HepG2 (cell line): ENCODE results near the gene MMP24OS. TPM values are rescaled to one million over a fixed set of nuclear protein-coding genes. Genes with fewer than 3 reads are reported as not detected.
A peak's percentile ranks its signal among the peaks of the same experiment; 100 is the strongest.

Source experiments
- BCL6 ChIP-seq: IDR thresholded peaks from 2 replicates; pipeline ENCODE4 v1.6.1; 2016; ENCODE audit warnings: missing genetic modification reagents, missing compliant biosample characterization
- ELF3 ChIP-seq: IDR thresholded peaks from 2 replicates; pipeline ENCODE4 v1.6.1; 2016; ENCODE audit warnings: missing genetic modification reagents, missing compliant biosample characterization
- HNRNPUL1 ChIP-seq: fragments of 200-400 bp; formaldehyde crosslinking; IDR thresholded peaks from 2 replicates; pipeline ENCODE4 v1.6.1; 2017; ENCODE audit warnings: low read depth, mild to moderate bottlenecking, low read length, moderate library complexity
- MXD4 ChIP-seq: IDR thresholded peaks from 2 replicates; pipeline ENCODE4 v1.6.1; 2016; ENCODE audit warnings: mild to moderate bottlenecking, missing biosample characterization, missing genetic modification reagents
- NBN ChIP-seq: fragments of 450-650 bp; conservative IDR thresholded peaks from 2 replicates; pipeline ENCODE4 v1.6.1; 2017
- PAWR ChIP-seq: sonication (generic); formaldehyde crosslinking; IDR thresholded peaks from 2 replicates; pipeline ENCODE4 v1.4.0; 2020; ENCODE audit warnings: missing genetic modification reagents, mild to moderate bottlenecking, borderline replicate concordance
- PCBP1 ChIP-seq: fragments of 200-400 bp; formaldehyde crosslinking; IDR thresholded peaks from 2 replicates; pipeline ENCODE4 v1.6.1; 2017; ENCODE audit warnings: mild to moderate bottlenecking, low read depth, low read length, borderline replicate concordance
- RARA ChIP-seq: IDR thresholded peaks from 2 replicates; pipeline ENCODE4 v1.6.1; 2016; ENCODE audit warnings: missing genetic modification reagents, missing compliant biosample characterization
- SAFB2 ChIP-seq: sonication (generic); formaldehyde crosslinking; IDR thresholded peaks from 2 replicates; pipeline ENCODE4 v1.5.1; 2020; ENCODE audit warnings: missing genetic modification reagents, low read depth, mild to moderate bottlenecking, borderline replicate concordance
- SRSF9 ChIP-seq: fragments of 200-400 bp; formaldehyde crosslinking; IDR thresholded peaks from 2 replicates; pipeline ENCODE4 v1.6.1; 2018; ENCODE audit warnings: borderline replicate concordance, mild to moderate bottlenecking, low read depth, low read length; ENCODE audit not compliant: insufficient read depth, poor library complexity, severe bottlenecking
- TSC22D2 ChIP-seq: sonication (generic); formaldehyde crosslinking; IDR thresholded peaks from 2 replicates; pipeline ENCODE4 v1.5.1; 2020; ENCODE audit warnings: missing genetic modification reagents, mild to moderate bottlenecking, borderline replicate concordance
- YEATS4 ChIP-seq: sonication (generic); formaldehyde crosslinking; IDR thresholded peaks from 2 replicates; pipeline ENCODE4 v1.4.0; 2020; ENCODE audit warnings: missing genetic modification reagents, borderline replicate concordance
- YY1 ChIP-seq: IDR thresholded peaks from 2 replicates; pipeline ENCODE4 v1.6.1; 2011; ENCODE audit warnings: low read length, low read depth, moderate library complexity, mild to moderate bottlenecking; ENCODE audit not compliant: insufficient read depth, insufficient replicate concordance
- ZBTB21 ChIP-seq: sonication (generic); formaldehyde crosslinking; IDR thresholded peaks from 2 replicates; pipeline ENCODE4 v1.4.0; 2020; ENCODE audit warnings: missing genetic modification reagents
- ZBTB7A ChIP-seq: sonication (generic); formaldehyde crosslinking; IDR thresholded peaks from 2 replicates; pipeline ENCODE4 v1.8.0; 2022; ENCODE audit warnings: mild to moderate bottlenecking, missing genetic modification reagents
- ZNF530 ChIP-seq: sonication (generic); formaldehyde crosslinking; IDR thresholded peaks from 2 replicates; pipeline ENCODE4 v1.5.0; 2020; ENCODE audit warnings: low read depth, mild to moderate bottlenecking, missing genetic modification reagents
- polyA plus RNA-seq, 8 experiments: library from polyadenylated mRNA; depleted of rRNA in 3 of 8; stranded (reverse) in 7 of 8; unstranded in 1 of 8; fragments of >200 nt; fragmentation: Illumina TruSeq in 4 of 8; extraction: Trizol in 4 of 8; gene quantifications; 2 replicates each; pipeline versions ENCODE4 v1.2.1 to v1.2.3, GENCODE V29; 2011 to 2016; ENCODE audit warnings: low read depth in 4 of 8, missing spikeins in 1 of 8, mixed read lengths in 1 of 8; ENCODE audit not compliant: insufficient read depth in 1 of 8
- total RNA-seq, 5 experiments: library from RNA; depleted of rRNA; stranded (reverse); fragments of >200 nt; fragmentation: Illumina TruSeq; extraction: Trizol; gene quantifications; 2 replicates each; pipeline ENCODE4 v1.2.3, GENCODE V29; 2016; ENCODE audit warnings: low read depth in 1 of 5
- TF ChIP-seq, protein P1 (sequence below): sonication (generic); formaldehyde crosslinking; IDR thresholded peaks from 2 replicates; pipeline ENCODE4 v1.9.0; 2022; ENCODE audit warnings: low read depth, missing genetic modification reagents
- TF ChIP-seq, protein P2 (sequence below): sonication (generic); formaldehyde crosslinking; IDR thresholded peaks from 2 replicates; pipeline ENCODE4 v1.5.1; 2020; ENCODE audit warnings: mild to moderate bottlenecking, missing genetic modification reagents, moderate library complexity
- TF ChIP-seq, protein P3 (sequence below): sonication (generic); formaldehyde crosslinking; IDR thresholded peaks from 2 replicates; pipeline ENCODE4 v1.8.1; 2023; ENCODE audit warnings: mild to moderate bottlenecking, missing genetic modification reagents
- TF ChIP-seq, protein P4 (sequence below): sonication (generic); formaldehyde crosslinking; IDR thresholded peaks from 2 replicates; pipeline ENCODE4 v1.5.0; 2020; ENCODE audit warnings: mild to moderate bottlenecking, missing genetic modification reagents
- TF ChIP-seq, protein P5 (sequence below): sonication (generic); formaldehyde crosslinking; IDR thresholded peaks from 2 replicates; pipeline ENCODE4 v1.4.0; 2020; ENCODE audit warnings: missing genetic modification reagents; ENCODE audit errors: not compliant biosample characterization

Gene MMP24OS
- total and polyA plus RNA-seq, 2 of the 13 experiments (the other 11 are each of a cell fraction or from before 2014, with no cell fraction given), result 6.0 to 8.5 TPM

DNA sequence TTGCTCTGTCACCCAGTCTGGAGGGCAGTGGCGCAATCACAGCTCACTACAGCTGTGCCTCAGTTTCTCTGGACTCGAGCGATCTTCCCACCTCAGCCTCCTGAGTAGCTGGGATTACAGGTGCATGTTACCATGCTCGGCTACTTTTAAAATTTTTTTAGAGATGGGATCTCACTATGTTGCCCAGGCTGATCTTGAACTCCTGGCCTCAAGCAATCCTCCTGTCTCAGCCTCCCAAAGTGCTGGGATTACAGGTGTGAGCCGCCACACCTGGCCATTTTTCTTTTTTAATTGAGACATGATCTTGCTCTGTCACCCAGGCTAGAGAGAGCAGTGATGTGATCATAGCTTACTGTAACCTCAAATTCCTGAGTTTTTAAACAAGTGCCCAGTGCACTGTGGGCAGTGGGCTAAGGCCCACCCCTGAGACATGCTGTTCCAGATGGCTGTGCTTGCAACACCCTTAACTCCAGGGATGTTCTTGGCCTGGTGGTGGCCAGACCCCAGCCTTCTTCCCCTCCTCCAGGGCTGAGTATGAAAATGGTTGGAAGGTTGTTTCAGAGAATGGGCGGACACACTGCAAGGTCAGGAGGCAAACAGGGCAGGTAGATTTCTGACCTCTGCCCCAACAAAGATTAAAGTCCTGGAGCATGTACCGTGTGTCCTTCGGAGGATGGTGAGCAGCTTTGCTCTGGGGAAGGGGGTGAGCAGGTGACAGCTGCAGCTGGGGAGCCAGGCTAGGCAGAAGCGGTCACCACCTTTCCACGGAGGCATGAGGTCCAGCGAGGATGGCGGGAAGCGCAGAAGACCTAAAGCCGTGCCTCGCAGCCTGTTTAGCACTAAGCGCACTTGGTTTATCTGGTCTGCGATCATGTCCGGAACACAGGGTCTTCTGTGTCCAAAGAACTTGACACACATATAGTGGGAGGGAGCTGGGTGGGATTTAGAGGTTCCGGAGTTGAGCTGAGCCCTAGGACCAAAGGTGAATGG lies 15.7 kb upstream of the MMP24OS start (continued):
- no peak for TF ChIP-seq TSC22D2
- TF ChIP-seq, protein P1, sequence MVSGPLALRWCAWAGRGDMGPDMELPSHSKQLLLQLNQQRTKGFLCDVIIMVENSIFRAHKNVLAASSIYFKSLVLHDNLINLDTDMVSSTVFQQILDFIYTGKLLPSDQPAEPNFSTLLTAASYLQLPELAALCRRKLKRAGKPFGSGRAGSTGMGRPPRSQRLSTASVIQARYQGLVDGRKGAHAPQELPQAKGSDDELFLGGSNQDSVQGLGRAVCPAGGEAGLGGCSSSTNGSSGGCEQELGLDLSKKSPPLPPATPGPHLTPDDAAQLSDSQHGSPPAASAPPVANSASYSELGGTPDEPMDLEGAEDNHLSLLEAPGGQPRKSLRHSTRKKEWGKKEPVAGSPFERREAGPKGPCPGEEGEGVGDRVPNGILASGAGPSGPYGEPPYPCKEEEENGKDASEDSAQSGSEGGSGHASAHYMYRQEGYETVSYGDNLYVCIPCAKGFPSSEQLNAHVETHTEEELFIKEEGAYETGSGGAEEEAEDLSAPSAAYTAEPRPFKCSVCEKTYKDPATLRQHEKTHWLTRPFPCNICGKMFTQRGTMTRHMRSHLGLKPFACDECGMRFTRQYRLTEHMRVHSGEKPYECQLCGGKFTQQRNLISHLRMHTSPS, result no peak
- TF ChIP-seq ZBTB7A (CRISPR knock-in tag), result peak; percentile 36; the same call in 1 of the 2 replicates
- no peak for TF ChIP-seq PCBP1
- TF ChIP-seq, protein P2, sequence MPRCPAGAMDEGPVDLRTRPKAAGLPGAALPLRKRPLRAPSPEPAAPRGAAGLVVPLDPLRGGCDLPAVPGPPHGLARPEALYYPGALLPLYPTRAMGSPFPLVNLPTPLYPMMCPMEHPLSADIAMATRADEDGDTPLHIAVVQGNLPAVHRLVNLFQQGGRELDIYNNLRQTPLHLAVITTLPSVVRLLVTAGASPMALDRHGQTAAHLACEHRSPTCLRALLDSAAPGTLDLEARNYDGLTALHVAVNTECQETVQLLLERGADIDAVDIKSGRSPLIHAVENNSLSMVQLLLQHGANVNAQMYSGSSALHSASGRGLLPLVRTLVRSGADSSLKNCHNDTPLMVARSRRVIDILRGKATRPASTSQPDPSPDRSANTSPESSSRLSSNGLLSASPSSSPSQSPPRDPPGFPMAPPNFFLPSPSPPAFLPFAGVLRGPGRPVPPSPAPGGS, result no peak; the same call in none of the 2 replicates
- TF ChIP-seq RARA, result peak; percentile 34
- TF ChIP-seq ZNF530 (CRISPR knock-in tag), result no peak
- TF ChIP-seq PAWR, result no peak
- TF ChIP-seq, protein P3, sequence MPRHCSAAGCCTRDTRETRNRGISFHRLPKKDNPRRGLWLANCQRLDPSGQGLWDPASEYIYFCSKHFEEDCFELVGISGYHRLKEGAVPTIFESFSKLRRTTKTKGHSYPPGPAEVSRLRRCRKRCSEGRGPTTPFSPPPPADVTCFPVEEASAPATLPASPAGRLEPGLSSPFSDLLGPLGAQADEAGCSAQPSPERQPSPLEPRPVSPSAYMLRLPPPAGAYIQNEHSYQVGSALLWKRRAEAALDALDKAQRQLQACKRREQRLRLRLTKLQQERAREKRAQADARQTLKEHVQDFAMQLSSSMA, result no peak
- TF ChIP-seq ZBTB21 (CRISPR knock-in tag), result no peak
- no peak for TF ChIP-seq NBN
- TF ChIP-seq SRSF9, result no peak
- TF ChIP-seq YEATS4 (CRISPR knock-in tag), result no peak
- TF ChIP-seq, protein P4, sequence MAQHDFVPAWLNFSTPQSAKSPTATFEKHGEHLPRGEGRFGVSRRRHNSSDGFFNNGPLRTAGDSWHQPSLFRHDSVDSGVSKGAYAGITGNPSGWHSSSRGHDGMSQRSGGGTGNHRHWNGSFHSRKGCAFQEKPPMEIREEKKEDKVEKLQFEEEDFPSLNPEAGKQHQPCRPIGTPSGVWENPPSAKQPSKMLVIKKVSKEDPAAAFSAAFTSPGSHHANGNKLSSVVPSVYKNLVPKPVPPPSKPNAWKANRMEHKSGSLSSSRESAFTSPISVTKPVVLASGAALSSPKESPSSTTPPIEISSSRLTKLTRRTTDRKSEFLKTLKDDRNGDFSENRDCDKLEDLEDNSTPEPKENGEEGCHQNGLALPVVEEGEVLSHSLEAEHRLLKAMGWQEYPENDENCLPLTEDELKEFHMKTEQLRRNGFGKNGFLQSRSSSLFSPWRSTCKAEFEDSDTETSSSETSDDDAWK (CRISPR knock-in tag), result no peak
- no peak for TF ChIP-seq MXD4
- TF ChIP-seq, protein P5, sequence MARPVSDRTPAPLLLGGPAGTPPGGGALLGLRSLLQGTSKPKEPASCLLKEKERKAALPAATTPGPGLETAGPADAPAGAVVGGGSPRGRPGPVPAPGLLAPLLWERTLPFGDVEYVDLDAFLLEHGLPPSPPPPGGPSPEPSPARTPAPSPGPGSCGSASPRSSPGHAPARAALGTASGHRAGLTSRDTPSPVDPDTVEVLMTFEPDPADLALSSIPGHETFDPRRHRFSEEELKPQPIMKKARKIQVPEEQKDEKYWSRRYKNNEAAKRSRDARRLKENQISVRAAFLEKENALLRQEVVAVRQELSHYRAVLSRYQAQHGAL (CRISPR knock-in tag), result no peak
- no peak for TF ChIP-seq SAFB2
- no peak for TF ChIP-seq HNRNPUL1
- no peak for TF ChIP-seq YY1
- TF ChIP-seq BCL6 (CRISPR knock-in tag), result peak; percentile 12; the same call in 1 of the 2 replicates
- TF ChIP-seq ELF3 (CRISPR knock-in tag), result no peak
